Measurements from ENCODE around the gene MAST3. TPM values are rescaled to one million over a fixed set of nuclear protein-coding genes. Genes with fewer than 3 reads are reported as not detected.

MAST3 gene
- total and polyA plus RNA-seq, 2 of the 13 experiments (the other 11 are each of a cell fraction or from before 2014, with no cell fraction given) = 4.1 to 4.6 TPM

GRCh38 chr19:18145391-18145999 lies 47.9 kb downstream of the MAST3 start:
- FAIRE-seq (no peak), ATAC-seq (no peak), DNase-seq (ENCODE audit: low spot score) (no peak)
- H3K79me2 ChIP-seq (ENCODE audit: insufficient read depth, low read length) = no peaks in the 10 kb centered on the region
- POLR2A ChIA-PET = no interaction called here
- H4K20me1 ChIP-seq (ENCODE audit: insufficient read depth, low read length) = no peaks in the 10 kb centered on the region
- WGBS (ENCODE audit: low lambda C conversion rate) = 100% methylated on average over 9 of the region's 19 CpGs
- H3K4me3 ChIP-seq (replicated peaks in 1 of 3; ENCODE audit: insufficient read depth in 1 of 3, low read depth in 2 of 3, low read length in 3 of 3) = no peak overlapping the region
- in situ Hi-C loops (cut with HindIII; ENCODE audit: extremely low pct_ligation_motif_present, low pct_unique_long_range_greater_than_20kb) (no loop called here), intact Hi-C loops (cut with micrococcal nuclease; ENCODE audit: unreplicated experiment) (no loop called here)
- peaks cover 17 to 43% of the 10 kb centered on the region in 2 experiments for H3K36me3 ChIP-seq (replicated peaks in 1 of 2; ENCODE audit: control insufficient read depth in 1 of 2, insufficient read depth in 2 of 2, low read length in 2 of 2)
- no peaks in the 10 kb centered on the region; a peak in 1 of 5 replicates for H3K27me3 ChIP-seq (ENCODE audit: control insufficient read depth in 1 of 2, insufficient read depth in 2 of 2, low read length in 2 of 2)
- no peak overlapping the region for H3K4me2 ChIP-seq (ENCODE audit: low read depth, low read length)
- no peak overlapping the region for H3K27ac ChIP-seq (ENCODE audit: extremely low read length, insufficient read depth, low read length)
- no peaks in the 10 kb centered on the region for H3K9me3 ChIP-seq (ENCODE audit: low read length)
- H2AFZ ChIP-seq (ENCODE audit: low read length) = no peak overlapping the region
- CTCF ChIA-PET (ENCODE audit: low intra/inter-chr PET ratio, low total read pairs) = no interaction called here
- no TSS peak for BruUV-seq (replicated peaks)
- no peak overlapping the region for H3K9ac ChIP-seq (ENCODE audit: insufficient read depth, low read depth, low read length)
- peaks cover 7% of the 10 kb centered on the region for H3K4me1 ChIP-seq (ENCODE audit: insufficient read depth, low read length)
- TF ChIP-seq ZNF850 (CRISPR knock-in tag; conservative IDR thresholded peaks at IDR 0.05) (no peak), KAT8 (CRISPR knock-in tag; IDR thresholded peaks at IDR 0.05) (no peak), ZNF652 (CRISPR knock-in tag; IDR thresholded peaks at IDR 0.05; ENCODE audit: borderline replicate concordance, low read depth) (no peak), ZNF207 (IDR thresholded peaks at IDR 0.05; ENCODE audit: borderline replicate concordance) (no peak), TAF15 (IDR thresholded peaks at IDR 0.05; ENCODE audit: low read depth, low read length, poor library complexity, severe bottlenecking) (no peak), RAD51 (IDR thresholded peaks at IDR 0.05; ENCODE audit: borderline replicate concordance) (no peak), MTA3 (CRISPR knock-in tag; IDR thresholded peaks at IDR 0.05) (no peak), BATF2 (CRISPR knock-in tag; IDR thresholded peaks at IDR 0.05) (no peak), EEA1 (CRISPR knock-in tag; IDR thresholded peaks at IDR 0.05; ENCODE audit: borderline replicate concordance) (no peak), DMAP1 (CRISPR knock-in tag; IDR thresholded peaks at IDR 0.05) (no peak), ZNF512 (CRISPR knock-in tag; IDR thresholded peaks at IDR 0.05) (no peak), TFDP2 (CRISPR knock-in tag; IDR thresholded peaks at IDR 0.05) (no peak), ZNF614 (CRISPR knock-in tag; IDR thresholded peaks at IDR 0.05; ENCODE audit: borderline replicate concordance) (no peak), ERF (CRISPR knock-in tag; IDR thresholded peaks at IDR 0.05) (no peak), NAIF1 (CRISPR knock-in tag; IDR thresholded peaks at IDR 0.05; ENCODE audit: borderline replicate concordance) (no peak), ZNF678 (CRISPR knock-in tag; IDR thresholded peaks at IDR 0.05) (no peak), BCL6 (CRISPR knock-in tag; IDR thresholded peaks at IDR 0.05) (no peak)
- TF ChIP-seq, protein P1, sequence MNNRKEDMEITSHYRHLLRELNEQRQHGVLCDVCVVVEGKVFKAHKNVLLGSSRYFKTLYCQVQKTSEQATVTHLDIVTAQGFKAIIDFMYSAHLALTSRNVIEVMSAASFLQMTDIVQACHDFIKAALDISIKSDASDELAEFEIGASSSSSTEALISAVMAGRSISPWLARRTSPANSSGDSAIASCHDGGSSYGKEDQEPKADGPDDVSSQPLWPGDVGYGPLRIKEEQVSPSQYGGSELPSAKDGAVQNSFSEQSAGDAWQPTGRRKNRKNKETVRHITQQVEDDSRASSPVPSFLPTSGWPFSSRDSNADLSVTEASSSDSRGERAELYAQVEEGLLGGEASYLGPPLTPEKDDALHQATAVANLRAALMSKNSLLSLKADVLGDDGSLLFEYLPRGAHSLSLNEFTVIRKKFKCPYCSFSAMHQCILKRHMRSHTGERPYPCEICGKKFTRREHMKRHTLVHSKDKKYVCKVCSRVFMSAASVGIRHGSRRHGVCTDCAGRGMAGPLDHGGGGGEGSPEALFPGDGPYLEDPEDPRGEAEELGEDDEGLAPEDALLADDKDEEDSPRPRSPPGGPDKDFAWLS (CRISPR knock-in tag; IDR thresholded peaks at IDR 0.05; ENCODE audit: borderline replicate concordance) = no peak

All from HepG2 (cell line).